Measurements from ENCODE around the gene CRY1. TPM values are rescaled to one million over a fixed set of nuclear protein-coding genes. Genes with fewer than 3 reads are reported as not detected.
"Not testable (repeated sequence)": the region's sequence is repeated elsewhere in the genome, so short reads cannot be mapped to it uniquely, and the experiment has no call there.

Gene CRY1
- total RNA-seq, 2 experiments from 2014 or later, result 23.5 to 24.1 TPM

GRCh38 chr12:107126796-107127481, 33.6 kb upstream of the CRY1 start:
- CTCF ChIA-PET, result interaction anchor here (1.0 to 8.5 kb wide), 4 partner anchors 279 to 484 kb away, joined by 3 to 182 read pairs (median 22); no protein-coding TSS in a partner anchor
- no peaks in the 10 kb centered on the region for H3K36me3 Mint-ChIP-seq
- POLR2A ChIA-PET, result no interaction called here
- peaks cover 11% of the 10 kb centered on the region for H3K27me3 Mint-ChIP-seq
- intact Hi-C loops (cut with micrococcal nuclease), result no loop called here
- H3K9me3 Mint-ChIP-seq, result no peaks in the 10 kb centered on the region
- H3K27ac Mint-ChIP-seq, result no peak overlapping the region
- no peaks in the 10 kb centered on the region for H3K4me1 Mint-ChIP-seq (ENCODE audit: low read depth)
- H3K4me3 Mint-ChIP-seq, result no peak overlapping the region
- DNase-seq, result no peak

GRCh38 chr12:107125833-107126232, 32.5 kb upstream of the CRY1 start:
- ChIA-PET POLR2A (no interaction called here), CTCF (interaction anchor here (1.0 to 8.5 kb wide), 4 partner anchors 8 to 485 kb away, joined by 3 to 182 read pairs (median 21); no protein-coding TSS in a partner anchor)
- intact Hi-C loops (cut with micrococcal nuclease), result no loop called here
- H3K27me3 Mint-ChIP-seq, result peaks cover 16% of the 10 kb centered on the region
- DNase-seq, result no peak
- no peaks in the 10 kb centered on the region for H3K9me3 Mint-ChIP-seq
- no peaks in the 10 kb centered on the region for H3K4me1 Mint-ChIP-seq (ENCODE audit: low read depth)
- no peak overlapping the region for H3K27ac Mint-ChIP-seq
- H3K4me3 Mint-ChIP-seq, result no peak overlapping the region
- H3K36me3 Mint-ChIP-seq, result no peaks in the 10 kb centered on the region

- no peaks in the 10 kb centered on the region for H3K9me3 Mint-ChIP-seq
- ChIA-PET POLR2A (no interaction called here), CTCF (interaction anchor here (4.8 to 6.0 kb wide), 2 partner anchors 9 to 484 kb away, joined by 24 to 39 read pairs; no protein-coding TSS in a partner anchor)
- no peak overlapping the region for H3K27ac Mint-ChIP-seq
- H3K4me1 Mint-ChIP-seq (ENCODE audit: low read depth), result no peaks in the 10 kb centered on the region
- DNase-seq, result no peak
- H3K27me3 Mint-ChIP-seq, result peaks cover 16% of the 10 kb centered on the region
- no peaks in the 10 kb centered on the region for H3K36me3 Mint-ChIP-seq
- intact Hi-C loops (cut with micrococcal nuclease), result no loop called here
- no peak overlapping the region for H3K4me3 Mint-ChIP-seq
Observed at GRCh38 chr12:107122452-107122958, 29.2 kb upstream of the CRY1 start.

GRCh38 chr12:107119091-107119490, 25.7 kb upstream of the CRY1 start:
- H3K27ac Mint-ChIP-seq, result no peak overlapping the region
- DNase-seq, result no peak
- ChIA-PET POLR2A (no interaction called here), CTCF (interaction anchor here (1.0 kb wide), 1 partner anchor 12 kb away, joined by 5 read pairs; no protein-coding TSS in a partner anchor)
- intact Hi-C loops (cut with micrococcal nuclease), result no loop called here
- peaks cover 16% of the 10 kb centered on the region for H3K27me3 Mint-ChIP-seq
- no peaks in the 10 kb centered on the region for H3K9me3 Mint-ChIP-seq
- H3K4me1 Mint-ChIP-seq (ENCODE audit: low read depth), result no peaks in the 10 kb centered on the region
- no peaks in the 10 kb centered on the region for H3K36me3 Mint-ChIP-seq
- H3K4me3 Mint-ChIP-seq, result no peak overlapping the region

- DNase-seq, result no peak
Observed at GRCh38 chr12:107118624-107119023, 25.3 kb upstream of the CRY1 start.

GRCh38 chr12:107115119-107115518, 21.8 kb upstream of the CRY1 start:
- H3K4me3 Mint-ChIP-seq, result no peak overlapping the region
- ChIA-PET CTCF (interaction anchor here (3.2 kb wide), 1 partner anchor 11 kb away, joined by 15 read pairs; no protein-coding TSS in a partner anchor), POLR2A (no interaction called here)
- no peaks in the 10 kb centered on the region for H3K36me3 Mint-ChIP-seq
- H3K27ac Mint-ChIP-seq, result no peak overlapping the region
- peaks cover 11% of the 10 kb centered on the region for H3K27me3 Mint-ChIP-seq
- DNase-seq, result no peak
- no peaks in the 10 kb centered on the region for H3K9me3 Mint-ChIP-seq
- no peaks in the 10 kb centered on the region for H3K4me1 Mint-ChIP-seq (ENCODE audit: low read depth)
- intact Hi-C loops (cut with micrococcal nuclease), result no loop called here

More at GRCh38 chr12:107118624-107119023, 25.3 kb upstream of the CRY1 start:
- H3K9me3 Mint-ChIP-seq, result no peaks in the 10 kb centered on the region
- intact Hi-C loops (cut with micrococcal nuclease), result no loop called here
- H3K4me1 Mint-ChIP-seq (ENCODE audit: low read depth), result no peaks in the 10 kb centered on the region
- CTCF ChIA-PET, result interaction anchor here (1.0 kb wide), 1 partner anchor 13 kb away, joined by 5 read pairs; no protein-coding TSS in a partner anchor
- no peak overlapping the region for H3K27ac Mint-ChIP-seq
- H3K36me3 Mint-ChIP-seq, result no peaks in the 10 kb centered on the region
- POLR2A ChIA-PET, result no interaction called here
- no peak overlapping the region for H3K4me3 Mint-ChIP-seq
- H3K27me3 Mint-ChIP-seq, result peaks cover 16% of the 10 kb centered on the region

GRCh38 chr12:107111314-107111713, 18.0 kb upstream of the CRY1 start:
- CTCF ChIA-PET, result interaction anchor here (1.0 to 2.9 kb wide), 3 partner anchors 12 to 496 kb away, joined by 3 to 14 read pairs (median 3); no protein-coding TSS in a partner anchor
- POLR2A ChIA-PET, result no interaction called here

GRCh38 chr12:107109726-107110719, 16.7 kb upstream of the CRY1 start:
- no peak overlapping the region for H3K4me3 Mint-ChIP-seq
- CTCF ChIA-PET, result interaction anchor here (0.9 kb wide), 1 partner anchor 18 kb away, joined by 3 read pairs; no protein-coding TSS in a partner anchor
- H3K36me3 Mint-ChIP-seq, result no peaks in the 10 kb centered on the region
- H3K4me1 Mint-ChIP-seq (ENCODE audit: low read depth), result peaks cover 2% of the 10 kb centered on the region
- H3K9me3 Mint-ChIP-seq, result no peaks in the 10 kb centered on the region
- intact Hi-C loops (cut with micrococcal nuclease), result no loop called here
- peaks cover 11% of the 10 kb centered on the region for H3K27me3 Mint-ChIP-seq
- no peak overlapping the region for H3K27ac Mint-ChIP-seq
- DNase-seq, result no peak
- POLR2A ChIA-PET, result no interaction called here

More at GRCh38 chr12:107111314-107111713, 18.0 kb upstream of the CRY1 start:
- no peaks in the 10 kb centered on the region for H3K36me3 Mint-ChIP-seq
- no peaks in the 10 kb centered on the region for H3K9me3 Mint-ChIP-seq
- H3K27ac Mint-ChIP-seq, result no peak overlapping the region
- intact Hi-C loops (cut with micrococcal nuclease), result no loop called here
- no peaks in the 10 kb centered on the region for H3K4me1 Mint-ChIP-seq (ENCODE audit: low read depth)
- H3K4me3 Mint-ChIP-seq, result no peak overlapping the region
- H3K27me3 Mint-ChIP-seq, result peaks cover 11% of the 10 kb centered on the region
- DNase-seq, result no peak

GRCh38 chr12:107108995-107109508, 15.7 kb upstream of the CRY1 start:
- POLR2A ChIA-PET, result no interaction called here
- CTCF ChIA-PET, result no interaction called here
- intact Hi-C loops (cut with micrococcal nuclease), result no loop called here
- peaks cover 8% of the 10 kb centered on the region for H3K4me1 Mint-ChIP-seq (ENCODE audit: low read depth)
- H3K36me3 Mint-ChIP-seq, result no peaks in the 10 kb centered on the region
- DNase-seq, result no peak
- H3K9me3 Mint-ChIP-seq, result no peaks in the 10 kb centered on the region
- peaks cover 11% of the 10 kb centered on the region for H3K27me3 Mint-ChIP-seq
- H3K27ac Mint-ChIP-seq, result no peak overlapping the region
- no peak overlapping the region for H3K4me3 Mint-ChIP-seq

GRCh38 chr12:107108366-107108765, 15.0 kb upstream of the CRY1 start:
- H3K27me3 Mint-ChIP-seq, POLR2A ChIA-PET: not testable (repeated sequence)

GRCh38 chr12:107107381-107107780, 14.0 kb upstream of the CRY1 start:
- Mint-ChIP-seq H3K4me3 (no peak overlapping the region), H3K27ac (no peak overlapping the region), H3K9me3 (no peaks in the 10 kb centered on the region), H3K4me1 (ENCODE audit: low read depth) (peaks cover 8% of the 10 kb centered on the region), H3K36me3 (no peaks in the 10 kb centered on the region), H3K27me3 (peaks cover 4% of the 10 kb centered on the region)
- intact Hi-C loops (cut with micrococcal nuclease), result no loop called here
- no peak for DNase-seq
- ChIA-PET CTCF (interaction anchor here (1.1 to 4.1 kb wide), 2 partner anchors 17 to 504 kb away, joined by 3 to 58 read pairs; no protein-coding TSS in a partner anchor), POLR2A (no interaction called here)

More at GRCh38 chr12:107108366-107108765, 15.0 kb upstream of the CRY1 start:
- H3K36me3 Mint-ChIP-seq; H3K9me3 Mint-ChIP-seq; H3K4me3 Mint-ChIP-seq; H3K4me1 Mint-ChIP-seq (ENCODE audit: low read depth); DNase-seq; intact Hi-C loops (cut with micrococcal nuclease); CTCF ChIA-PET; H3K27ac Mint-ChIP-seq: not testable (repeated sequence)
